HG03575 (cell line): ENCODE data around the gene SPAG7.

Experiments
- ATAC-seq: cut with Tn5 transposase; IDR thresholded peaks from one replicate; pipeline ENCODE4 v1.9.1; 2021; ENCODE audit not compliant: unreplicated experiment, insufficient number of reproducible peaks, low FRiP score; ENCODE audit errors: extremely low read depth

Gene SPAG7

GRCh38 chr17:4980644-4981216 lies 13.1 kb upstream of the SPAG7 start:
- ATAC-seq: no peak

- no peak for ATAC-seq
These were observed 11.1 kb upstream of the SPAG7 start for GRCh38 chr17:4978726-4979125.

GRCh38 chr17:4974115-4974670 lies 6.6 kb upstream of the SPAG7 start:
- ATAC-seq: no peak

GRCh38 chr17:4973256-4974114 lies 5.9 kb upstream of the SPAG7 start:
- no peak for ATAC-seq

- no peak for ATAC-seq
These were observed 5.1 kb upstream of the SPAG7 start for GRCh38 chr17:4972752-4973151.

- ATAC-seq: no peak
These were observed 4.7 kb upstream of the SPAG7 start for GRCh38 chr17:4972322-4972721.

- ATAC-seq: no peak
These were observed 4.2 kb upstream of the SPAG7 start for GRCh38 chr17:4971826-4972225.

- no peak for ATAC-seq
These were observed 2.7 kb upstream of the SPAG7 start for GRCh38 chr17:4970273-4970672.

- ATAC-seq: no peak
These were observed 2.0 kb upstream of the SPAG7 start for GRCh38 chr17:4969551-4970173.

GRCh38 chr17:4969047-4969550 lies 1.5 kb upstream of the SPAG7 start:
- no peak for ATAC-seq

- no peak for ATAC-seq
These were observed 949 bp upstream of the SPAG7 start for GRCh38 chr17:4968486-4969046.

GRCh38 chr17:4966844-4967538 lies 626 bp downstream of the SPAG7 start:
- ATAC-seq: peak; percentile 51

- no peak for ATAC-seq
These were observed 2.2 kb downstream of the SPAG7 start for GRCh38 chr17:4965311-4965986.

GRCh38 chr17:4960279-4960922 lies 7.2 kb downstream of the SPAG7 start:
- ATAC-seq: no peak

GRCh38 chr17:4959261-4959965 lies 8.2 kb downstream of the SPAG7 start:
- ATAC-seq: no peak

- no peak for ATAC-seq
These were observed 9.5 kb downstream of the SPAG7 start for GRCh38 chr17:4958102-4958501.

- ATAC-seq: no peak
These were observed 11.0 kb downstream of the SPAG7 start for GRCh38 chr17:4956493-4957061.
